GM10266 (cell line): Measurements from ENCODE around the gene NDST1.
"Not testable (repeated sequence)": the region's sequence is repeated elsewhere in the genome, so short reads cannot be mapped to it uniquely, and the experiment has no call there.

Source experiments
- DNase-seq: peaks from one replicate; pipeline ENCODE4 v3.0.0; 2012; ENCODE audit errors: extremely low spot score
- TF ChIP-seq, protein P1 (sequence below): IDR thresholded peaks from 2 replicates; pipeline ENCODE4 v1.5.1; 2012; ENCODE audit warnings: mild to moderate bottlenecking, low read depth; ENCODE audit not compliant: control insufficient read depth, insufficient read depth; ENCODE audit errors: missing control alignments

Gene NDST1

DNA sequence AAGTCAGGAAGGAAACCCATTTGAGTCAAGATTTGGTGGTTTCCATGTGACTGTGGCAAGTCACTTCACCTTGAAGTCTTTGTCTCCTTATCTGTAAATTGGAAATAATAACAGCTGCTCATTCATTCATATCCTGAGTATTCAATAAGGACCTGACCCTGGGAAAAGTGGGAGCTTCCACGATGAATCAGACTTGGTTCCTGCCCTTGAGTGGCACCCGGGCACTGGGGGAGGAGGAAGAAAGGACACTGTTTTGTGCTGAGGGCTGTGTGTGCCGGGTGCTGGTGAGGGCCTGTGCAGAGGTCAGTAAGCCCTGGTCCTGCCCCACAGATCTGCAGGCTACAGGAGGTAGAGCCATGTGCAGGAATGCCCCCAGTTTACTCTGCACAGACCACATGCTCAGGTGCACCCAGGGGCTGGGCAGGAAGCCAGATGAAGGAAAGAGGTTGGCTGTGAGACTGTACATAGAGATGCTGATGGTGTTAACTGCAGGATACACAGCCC is 6.8 kb downstream of the NDST1 start:
- TF ChIP-seq, protein P1, sequence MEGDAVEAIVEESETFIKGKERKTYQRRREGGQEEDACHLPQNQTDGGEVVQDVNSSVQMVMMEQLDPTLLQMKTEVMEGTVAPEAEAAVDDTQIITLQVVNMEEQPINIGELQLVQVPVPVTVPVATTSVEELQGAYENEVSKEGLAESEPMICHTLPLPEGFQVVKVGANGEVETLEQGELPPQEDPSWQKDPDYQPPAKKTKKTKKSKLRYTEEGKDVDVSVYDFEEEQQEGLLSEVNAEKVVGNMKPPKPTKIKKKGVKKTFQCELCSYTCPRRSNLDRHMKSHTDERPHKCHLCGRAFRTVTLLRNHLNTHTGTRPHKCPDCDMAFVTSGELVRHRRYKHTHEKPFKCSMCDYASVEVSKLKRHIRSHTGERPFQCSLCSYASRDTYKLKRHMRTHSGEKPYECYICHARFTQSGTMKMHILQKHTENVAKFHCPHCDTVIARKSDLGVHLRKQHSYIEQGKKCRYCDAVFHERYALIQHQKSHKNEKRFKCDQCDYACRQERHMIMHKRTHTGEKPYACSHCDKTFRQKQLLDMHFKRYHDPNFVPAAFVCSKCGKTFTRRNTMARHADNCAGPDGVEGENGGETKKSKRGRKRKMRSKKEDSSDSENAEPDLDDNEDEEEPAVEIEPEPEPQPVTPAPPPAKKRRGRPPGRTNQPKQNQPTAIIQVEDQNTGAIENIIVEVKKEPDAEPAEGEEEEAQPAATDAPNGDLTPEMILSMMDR: no peak
- no peak for DNase-seq

DNA sequence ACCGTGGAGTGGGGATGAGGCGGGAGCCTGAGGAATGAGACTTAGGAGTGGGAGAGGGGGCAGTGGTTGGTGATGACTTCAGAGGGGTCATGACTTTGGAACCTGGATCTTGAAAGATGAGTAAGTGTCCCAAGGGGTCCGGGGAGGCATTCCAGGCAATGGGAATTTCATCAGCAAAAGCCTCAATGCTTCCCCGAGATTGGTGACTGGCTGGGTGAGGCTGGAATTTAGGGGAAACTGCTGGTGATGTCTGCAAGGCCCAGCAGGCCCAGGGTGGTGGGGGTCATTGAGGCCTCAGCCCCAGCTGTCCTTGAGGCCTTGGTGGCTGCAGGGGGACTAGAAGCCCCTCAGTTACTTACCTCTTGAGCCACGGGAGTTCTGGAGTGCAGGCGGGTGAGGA is 7.5 kb downstream of the NDST1 start:
- TF ChIP-seq, protein P1: no peak
- no peak for DNase-seq

DNA sequence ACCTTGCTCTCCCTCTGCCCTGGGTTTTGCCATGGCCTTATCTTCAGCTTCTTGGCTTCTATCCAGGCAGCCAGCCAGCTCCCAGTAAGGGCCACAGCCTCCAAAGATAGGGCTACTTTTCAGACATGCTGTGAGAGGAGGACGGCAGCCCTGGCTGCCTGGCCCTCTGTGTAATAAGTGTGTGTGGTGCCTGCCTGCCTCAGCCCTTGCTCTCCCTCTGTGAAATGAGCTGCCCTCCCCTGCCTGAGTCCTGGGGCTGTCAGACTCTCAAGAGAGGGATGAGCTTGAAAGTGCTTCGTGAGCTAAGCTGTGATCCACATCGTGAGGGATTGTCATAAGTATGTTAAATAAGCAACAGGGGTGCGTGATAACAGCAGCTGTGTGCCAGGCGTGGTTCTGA is 8.1 kb downstream of the NDST1 start:
- no peak for DNase-seq

DNA sequence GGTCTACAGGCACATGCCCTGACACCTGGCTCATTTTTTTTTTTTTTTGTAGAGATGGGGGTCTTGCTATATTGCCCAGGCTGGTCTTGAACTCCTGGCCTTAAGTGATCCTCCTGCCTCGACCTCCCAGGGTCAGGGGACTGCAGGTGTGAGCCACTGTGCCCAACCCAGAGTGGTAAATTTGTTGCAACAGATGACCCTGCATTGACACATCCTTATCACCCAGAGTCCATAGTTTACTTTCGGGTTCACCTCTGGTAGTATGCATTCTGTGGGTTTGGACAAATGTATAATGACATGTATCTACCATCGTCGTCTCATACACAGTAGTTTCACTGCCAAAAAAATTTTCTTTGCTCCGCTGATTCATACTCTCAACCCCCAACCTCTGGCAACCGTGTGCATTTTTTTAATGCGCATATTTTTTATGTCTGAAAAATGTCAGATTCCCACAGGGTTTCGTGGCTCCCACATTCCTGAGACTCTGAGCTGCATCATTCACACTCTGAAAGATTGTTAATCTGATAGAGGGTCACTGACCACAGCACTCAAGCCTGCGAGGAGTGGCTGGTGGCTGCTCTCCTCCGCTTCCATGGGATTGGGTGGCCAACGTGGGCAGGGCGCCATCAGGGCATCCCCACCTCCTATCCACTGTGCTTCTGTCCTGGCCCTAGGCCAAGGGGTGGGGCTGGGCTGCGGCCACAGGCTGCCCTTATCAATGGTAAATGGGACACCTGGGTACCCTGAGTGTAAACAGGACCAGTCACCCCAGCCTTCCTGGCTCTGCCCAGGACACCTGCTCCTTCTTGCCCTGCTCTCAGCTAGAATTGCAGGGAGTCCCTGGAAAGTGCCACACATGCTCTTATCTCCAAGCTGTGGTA is 9.6 kb downstream of the NDST1 start:
- TF ChIP-seq, protein P1: no peak
- no peak for DNase-seq

More for the DNA sequence above, 8.1 kb downstream of the NDST1 start:
- TF ChIP-seq, protein P1: no peak

DNA sequence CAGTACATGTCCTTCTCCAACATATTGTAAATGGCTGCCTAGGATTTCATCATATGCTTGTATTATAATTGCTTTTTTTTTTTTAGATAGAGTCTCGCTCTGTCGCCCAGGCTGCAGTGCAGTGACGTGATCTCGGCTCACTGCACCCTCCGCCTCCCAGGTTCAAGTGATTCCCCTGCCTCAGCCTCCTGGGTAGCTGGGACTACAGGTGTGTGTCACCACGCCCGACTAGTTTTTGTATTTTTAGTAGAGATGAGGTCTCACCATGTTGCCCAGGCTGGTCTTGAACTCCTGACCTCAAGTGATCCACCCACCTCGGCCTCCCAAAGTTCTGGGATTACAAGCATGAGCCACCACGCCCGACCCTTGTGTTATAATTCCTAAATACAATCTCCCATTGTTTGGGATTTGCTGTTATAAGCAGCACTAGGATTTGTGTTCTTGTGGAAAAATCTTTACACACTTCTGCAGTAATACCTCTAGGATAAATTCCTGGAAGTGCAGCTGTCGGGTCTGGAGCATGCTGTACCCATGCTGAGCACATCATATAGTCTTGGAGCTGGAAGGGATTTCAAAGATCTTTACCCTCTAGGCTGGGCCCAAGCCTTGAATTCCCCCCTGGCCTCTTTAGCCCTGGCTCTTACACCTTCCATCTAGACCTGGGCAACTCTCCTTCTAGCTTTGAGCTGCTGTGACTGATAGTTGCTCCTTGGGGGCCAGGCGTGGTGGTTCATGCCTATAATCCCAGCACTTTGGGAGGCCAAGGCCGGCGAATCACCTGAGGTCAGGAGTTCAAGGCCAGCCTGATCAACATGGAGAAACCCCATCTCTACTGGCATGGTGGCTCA is 11.0 kb downstream of the NDST1 start:
- not testable (repeated sequence) for DNase-seq

DNA sequence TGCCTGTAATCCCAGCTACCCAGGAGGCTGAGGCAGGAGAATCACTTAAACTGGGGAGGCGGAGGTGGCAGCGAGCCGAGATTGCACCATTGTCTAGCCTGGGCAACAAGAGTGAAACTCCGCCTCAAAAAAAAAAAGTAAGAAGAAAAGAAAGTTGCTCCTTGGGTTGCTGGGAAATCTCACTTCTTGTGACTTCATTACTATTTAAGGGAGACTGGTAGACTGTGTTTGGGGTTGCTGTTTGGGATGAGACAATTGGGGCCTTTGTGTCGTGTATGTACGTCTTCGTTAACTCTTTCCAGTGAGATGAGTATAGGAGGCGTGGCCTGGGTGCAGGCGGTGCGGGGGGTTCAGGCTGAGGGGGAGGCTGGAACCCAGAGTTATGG is 11.6 kb downstream of the NDST1 start:
- TF ChIP-seq, protein P1: no peak
- no peak for DNase-seq

DNA sequence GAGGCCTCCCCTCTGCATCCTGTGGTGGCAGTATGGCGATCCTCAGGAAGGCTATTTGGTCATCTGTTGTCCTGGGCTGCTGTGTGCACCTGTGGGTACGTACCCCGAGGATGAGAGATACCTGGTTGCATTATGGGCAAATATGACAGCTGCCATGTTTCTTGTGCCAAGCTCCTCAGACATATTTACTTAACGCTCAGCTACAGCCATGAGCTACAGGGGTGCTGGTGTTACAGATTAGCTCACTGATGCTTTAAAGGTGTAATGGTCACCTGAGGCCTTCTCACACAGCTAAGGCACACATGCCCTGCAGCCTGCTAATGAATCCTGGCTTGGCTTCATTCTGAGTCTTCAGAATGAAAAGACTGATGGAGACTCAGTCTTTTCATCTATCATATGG is 12.0 kb downstream of the NDST1 start:
- no peak for DNase-seq
- TF ChIP-seq, protein P1: no peak
